Measurements from ENCODE around the gene ATP5F1C.
"Not testable (repeated sequence)": the region's sequence is repeated elsewhere in the genome, so short reads cannot be mapped to it uniquely, and the experiment has no call there.

Gene ATP5F1C

DNA sequence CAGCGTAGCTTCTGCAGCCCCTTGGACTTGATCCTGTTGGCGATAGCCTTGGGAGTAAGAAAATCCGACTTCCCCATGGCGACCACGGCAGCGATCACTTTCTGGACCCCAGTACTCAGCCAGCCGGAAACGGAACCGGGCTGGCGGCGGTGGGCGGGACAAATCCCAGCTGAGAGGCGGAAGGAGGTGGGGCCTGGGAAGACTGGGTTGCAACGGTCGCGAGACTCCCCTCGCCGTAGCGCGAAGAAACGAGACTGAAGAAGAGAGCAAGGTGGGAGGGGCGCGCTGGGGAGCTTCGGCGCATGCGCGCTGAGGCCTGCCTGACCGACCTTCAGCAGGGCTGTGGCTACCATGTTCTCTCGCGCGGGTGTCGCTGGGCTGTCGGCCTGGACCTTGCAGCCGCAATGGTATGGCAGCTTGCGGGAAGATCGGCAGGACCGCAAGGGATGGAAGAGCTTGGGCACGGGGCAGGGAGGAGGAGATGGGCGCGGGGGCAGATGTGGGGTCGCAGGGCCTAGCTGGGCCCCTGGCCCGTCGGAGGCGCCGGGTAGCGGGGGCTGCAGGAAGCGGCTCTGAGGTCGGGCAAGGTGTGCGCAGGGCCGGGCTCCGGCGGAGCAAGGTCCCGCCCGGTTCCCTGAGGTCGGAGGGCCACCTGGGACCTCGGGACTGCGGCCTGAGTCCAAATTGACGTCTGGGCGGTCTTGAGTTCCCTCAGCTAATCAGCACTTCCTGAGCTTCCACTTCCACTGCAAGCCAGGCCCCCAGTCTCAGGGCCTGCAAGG, at the start of gene ATP5F1C, which contains the start of gene KIN:
TSS of gene ATP5F1C (plus strand) at position 321 of the 782 bp plus-strand sequence. CDS start at position 352, 31 bp downstream.
TSS of gene KIN (minus strand) at position 137 of the 782 bp plus-strand sequence. CDS start at position 77, 60 bp downstream.
- peak; percentile 99 for DNase-seq

DNA sequence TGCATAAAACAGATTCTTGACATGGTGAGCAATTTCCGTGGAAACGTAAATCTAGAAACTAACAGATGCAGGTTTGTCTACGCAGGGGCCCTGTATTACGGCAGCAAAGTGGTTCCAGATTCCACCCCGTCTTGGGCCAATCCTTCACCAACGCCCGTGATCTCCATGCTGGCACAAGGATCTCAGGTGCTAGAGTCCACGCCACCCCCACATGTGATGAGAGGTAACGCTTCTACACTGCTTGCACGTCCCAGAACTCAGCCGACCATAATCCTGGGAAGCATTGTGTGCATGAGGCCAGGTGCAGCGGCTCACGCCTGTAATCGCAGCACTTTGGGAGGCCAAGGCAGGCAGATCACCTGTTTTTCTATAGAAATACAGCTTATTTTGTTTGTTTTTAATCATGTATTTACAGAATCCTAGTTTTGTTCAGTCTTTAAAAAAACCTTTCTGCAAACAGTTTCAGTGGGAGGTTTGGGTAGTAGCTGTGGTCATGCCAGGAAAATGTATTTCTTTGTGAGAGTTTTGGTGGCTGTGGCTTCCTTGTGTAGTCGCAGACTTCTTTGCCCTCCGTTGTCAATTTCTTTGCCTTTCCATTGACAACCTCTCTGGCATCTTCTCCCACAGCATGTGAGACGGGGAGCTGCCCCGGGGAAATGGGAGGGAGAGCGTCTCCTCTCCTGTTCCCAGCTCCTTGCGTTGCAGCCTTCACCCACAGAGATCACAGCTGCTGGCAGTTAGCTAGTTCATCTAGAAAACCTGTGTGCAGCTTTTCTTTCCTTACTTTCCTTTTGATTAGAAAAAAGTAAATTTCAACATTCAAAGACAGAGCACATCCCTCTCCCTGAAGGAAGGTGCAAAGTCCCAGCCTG, 49.2 kb upstream of the ATP5F1C start:
- no peak for DNase-seq

DNA sequence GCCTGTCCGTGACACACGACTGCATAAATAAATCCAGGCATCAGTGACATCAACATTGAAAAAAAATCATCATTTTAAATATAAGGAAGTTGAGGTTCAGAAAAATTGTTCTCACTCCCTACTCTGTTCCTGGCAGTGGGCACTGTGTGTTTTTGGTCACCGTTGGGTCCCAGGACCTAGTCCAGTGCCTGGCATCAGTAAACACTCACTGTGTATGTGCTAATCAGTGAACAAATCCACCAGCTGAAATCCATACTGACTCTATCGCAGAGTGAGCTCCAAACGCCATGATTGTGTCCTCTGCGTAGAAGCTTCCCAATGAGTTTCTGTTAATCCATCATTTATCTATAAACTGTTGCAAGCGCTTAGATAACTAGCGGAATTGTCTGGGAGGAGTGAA, 43.7 kb upstream of the ATP5F1C start:
- DNase-seq: no peak

DNA sequence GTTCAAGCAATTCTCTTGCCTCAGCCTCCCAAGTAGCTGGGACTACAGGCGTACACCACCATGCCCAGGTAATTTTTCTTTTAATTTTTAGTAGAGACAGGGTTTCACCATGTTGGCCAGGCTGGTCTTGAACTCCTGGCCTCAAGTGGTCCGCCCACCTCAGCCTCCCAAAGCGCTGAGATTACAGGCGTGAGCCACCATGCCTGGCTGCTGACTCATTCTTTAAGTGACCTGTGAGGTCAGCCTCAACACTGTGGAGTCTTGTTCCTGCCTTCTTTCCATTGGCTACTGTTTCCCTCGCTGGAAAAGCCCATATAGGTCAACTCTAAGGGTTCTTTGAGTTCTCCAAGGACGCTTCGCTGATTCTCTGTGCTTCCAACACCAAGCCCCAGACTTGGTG, 39.3 kb upstream of the ATP5F1C start:
- DNase-seq: not testable (repeated sequence)

DNA sequence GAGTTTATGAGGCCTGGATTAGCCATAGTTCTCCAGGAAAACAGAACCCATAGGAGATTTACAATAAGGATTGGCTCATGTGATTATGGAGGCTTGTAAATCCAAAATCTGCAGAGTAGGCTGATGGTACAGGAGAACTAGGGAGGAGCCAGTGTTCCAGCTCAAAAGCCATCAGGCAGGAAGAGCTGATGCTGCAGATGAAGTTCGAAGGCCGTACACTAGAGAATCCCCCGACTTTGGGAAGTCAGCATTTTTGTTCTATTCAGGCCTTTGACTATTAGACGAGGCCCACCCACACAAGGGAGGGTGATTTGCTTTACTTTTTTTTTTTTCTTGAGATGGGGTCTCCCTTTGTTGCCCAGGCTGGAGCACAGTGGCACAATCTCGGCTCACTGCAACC, 37.8 kb upstream of the ATP5F1C start:
- no peak for DNase-seq

DNA sequence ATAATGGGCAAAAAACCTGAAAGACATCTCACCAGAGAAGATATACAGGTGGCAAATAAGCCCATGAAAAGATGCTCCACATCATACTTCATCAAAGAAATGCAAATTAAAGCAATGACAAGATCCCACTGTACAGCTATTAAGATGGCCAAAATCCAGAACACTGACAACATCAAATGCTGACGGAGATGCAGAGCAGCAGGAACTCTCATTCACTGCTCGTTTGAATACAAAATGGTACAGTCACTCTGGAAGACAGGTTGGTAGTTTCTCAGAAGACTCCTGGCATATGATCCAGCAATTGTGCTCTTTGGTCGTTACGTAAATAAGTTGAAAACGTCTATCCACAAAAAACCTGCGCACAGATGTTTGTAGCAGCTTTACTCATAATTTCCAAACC, 35.7 kb upstream of the ATP5F1C start:
- no peak for DNase-seq

DNA sequence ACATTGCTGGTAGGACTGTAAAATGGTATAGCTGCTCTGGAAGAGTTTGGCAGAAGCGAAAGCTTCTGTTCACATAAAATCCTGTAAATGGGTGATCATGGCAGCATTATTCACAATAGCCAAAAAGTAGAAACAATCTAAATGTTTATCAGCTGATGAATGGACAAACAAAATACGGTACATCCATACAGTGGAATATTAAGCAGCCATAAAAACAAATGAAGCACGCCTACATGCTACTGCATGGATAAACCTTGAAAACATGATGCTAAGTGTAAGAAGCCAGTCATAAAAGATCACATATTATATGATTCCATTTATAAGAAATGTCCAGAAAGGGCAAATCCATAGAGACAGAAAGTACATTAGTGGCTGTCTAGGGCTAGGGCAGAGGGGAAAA, 32.9 kb upstream of the ATP5F1C start:
- DNase-seq: no peak

DNA sequence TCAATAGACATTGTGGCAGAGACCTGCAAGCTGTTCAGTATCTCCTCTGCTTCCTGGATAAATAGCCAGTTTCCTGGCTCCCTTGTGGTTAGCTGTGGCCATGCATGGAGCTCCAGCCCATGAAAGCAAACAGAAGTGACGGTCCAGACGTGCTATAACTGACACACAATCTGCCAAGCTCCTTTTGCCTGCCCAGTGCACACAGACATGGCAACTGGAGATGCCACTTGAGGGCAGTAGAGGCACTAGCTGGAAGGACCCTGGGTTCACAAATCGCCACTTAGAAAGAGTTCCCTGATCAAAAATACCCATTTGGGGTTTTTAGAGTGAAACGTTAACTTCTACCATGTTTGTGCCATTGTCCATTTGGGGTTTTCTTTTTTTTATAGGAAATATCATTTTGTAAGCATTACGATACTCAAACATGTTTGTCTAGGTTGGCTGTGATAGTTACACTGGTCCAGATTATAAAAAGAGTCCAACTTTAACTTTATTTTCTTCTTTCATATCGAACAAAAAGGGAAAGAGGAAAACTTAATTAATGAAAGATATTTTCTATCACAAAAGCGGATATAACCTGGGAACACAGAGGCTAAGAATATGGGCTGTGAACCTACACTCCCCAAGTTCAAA, 31.5 kb upstream of the ATP5F1C start:
- DNase-seq: no peak

DNA sequence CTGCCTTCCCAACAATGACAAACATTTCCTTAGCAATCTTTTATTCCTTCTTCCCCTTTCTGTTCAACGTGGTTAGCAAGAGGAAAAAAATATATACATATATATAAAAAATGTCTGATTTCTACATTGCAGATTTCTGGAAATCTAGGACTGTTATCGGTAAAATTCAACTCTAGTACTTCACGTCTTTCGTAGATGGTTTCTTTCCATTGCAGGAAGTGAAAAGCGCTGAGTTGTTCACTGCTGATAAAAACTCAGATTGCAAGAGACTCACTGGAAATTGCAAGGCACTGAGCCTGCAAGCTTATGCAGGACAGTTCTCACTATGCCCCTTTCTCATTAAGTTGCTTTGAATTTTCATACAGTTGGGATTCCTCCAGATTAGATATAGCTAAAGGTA, 24.0 kb upstream of the ATP5F1C start:
- no peak for DNase-seq

DNA sequence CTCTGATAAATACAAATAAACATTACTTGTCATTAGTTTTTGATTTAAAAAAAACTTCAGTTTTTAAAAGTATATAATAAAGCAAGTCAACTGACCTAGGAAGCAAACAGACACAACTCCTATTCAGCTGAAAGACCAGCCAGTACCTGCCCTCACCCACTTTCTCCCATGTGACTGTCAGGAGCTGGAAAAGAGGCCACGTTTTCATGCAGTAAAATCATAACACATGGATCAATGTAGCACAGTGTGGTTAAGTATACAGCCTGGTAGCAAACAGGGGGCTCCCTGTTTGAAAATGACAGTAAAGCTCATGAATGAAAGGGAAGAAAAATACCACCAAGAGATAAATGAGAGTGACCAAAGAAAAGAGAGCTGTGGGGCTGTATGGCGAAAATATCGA, 21.7 kb upstream of the ATP5F1C start:
- no peak for DNase-seq

DNA sequence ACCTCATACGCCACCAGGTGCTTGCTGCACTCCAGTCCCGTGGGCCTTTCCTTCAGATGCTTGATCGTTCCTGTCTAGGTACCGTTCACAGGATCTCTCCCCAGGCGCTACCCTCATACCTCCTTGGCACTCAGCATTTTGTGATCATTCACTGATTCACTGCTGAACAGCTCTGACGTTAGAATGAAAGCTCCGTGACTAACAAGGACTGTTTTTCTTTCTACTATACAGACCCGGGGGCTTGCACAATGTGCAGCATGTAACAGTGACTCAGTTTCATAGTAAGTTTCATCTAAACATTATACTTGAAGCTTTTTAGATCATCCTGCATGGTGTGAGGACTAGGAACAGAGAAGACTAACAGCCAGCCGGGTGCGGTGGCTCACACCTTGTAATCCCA, 20.8 kb upstream of the ATP5F1C start:
- DNase-seq: no peak

DNA sequence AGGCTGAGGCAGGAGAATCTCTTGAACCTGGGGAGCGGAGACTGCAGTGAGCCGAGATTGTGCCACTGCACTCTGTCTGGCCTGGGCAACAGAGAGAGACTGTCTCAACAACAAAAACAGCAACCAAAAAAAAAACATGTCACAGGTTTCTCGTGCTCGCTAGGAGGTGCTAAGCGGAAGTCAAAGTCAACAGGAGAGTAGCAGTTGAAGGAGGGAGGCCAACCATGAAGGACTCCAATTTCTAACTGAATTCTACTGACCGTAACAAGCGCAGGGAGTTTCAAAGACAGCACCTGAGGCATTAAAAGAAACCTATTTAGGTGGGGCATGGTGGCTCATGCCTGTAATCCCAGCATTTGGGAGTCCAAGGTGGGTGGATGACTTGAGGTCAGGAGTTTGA, 19.6 kb upstream of the ATP5F1C start:
- no peak for DNase-seq

DNA sequence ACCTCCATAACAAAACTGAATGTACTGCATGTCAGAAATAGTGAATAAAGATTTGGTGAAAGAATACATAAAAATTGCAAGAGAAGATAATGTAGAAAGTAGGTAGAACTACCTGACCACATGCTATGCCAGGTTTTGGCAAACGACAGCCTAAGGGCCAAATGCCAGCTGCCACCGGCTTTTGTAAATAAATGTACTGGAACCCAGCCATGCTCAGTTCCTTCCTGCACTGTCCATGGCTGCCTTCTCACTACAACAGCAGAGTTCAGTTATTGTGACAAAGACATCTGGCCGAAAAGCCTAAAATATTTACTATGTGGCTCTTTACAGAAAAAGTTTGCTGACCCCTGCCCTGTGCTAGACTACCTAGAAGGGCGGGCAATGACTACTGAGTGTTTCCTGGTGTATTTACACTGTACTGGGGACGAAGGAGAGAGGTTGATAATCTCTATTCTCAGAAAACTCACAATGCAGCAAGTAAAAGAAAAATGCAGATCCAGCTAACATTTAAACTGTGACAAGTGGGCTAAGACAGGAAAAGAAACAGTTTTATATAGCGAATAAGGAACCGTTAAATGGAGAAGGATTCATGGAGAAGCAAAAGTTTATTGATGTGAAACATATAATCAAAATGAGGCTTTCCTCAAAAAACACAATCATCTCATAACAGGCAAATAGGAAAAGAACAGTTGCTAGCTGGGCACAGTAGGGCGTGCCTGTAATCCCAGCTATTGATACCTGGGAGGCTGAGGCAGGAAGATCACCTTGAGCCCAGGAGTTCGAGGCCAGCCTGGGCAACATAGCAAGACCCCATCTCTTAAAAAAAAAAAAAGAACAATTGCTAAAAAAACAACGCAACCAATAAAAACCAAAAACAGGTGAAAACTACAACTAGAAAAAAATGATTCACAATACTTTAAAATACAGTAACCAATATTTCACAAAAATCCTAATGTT, 13.9 kb upstream of the ATP5F1C start:
- no peak for DNase-seq

DNA sequence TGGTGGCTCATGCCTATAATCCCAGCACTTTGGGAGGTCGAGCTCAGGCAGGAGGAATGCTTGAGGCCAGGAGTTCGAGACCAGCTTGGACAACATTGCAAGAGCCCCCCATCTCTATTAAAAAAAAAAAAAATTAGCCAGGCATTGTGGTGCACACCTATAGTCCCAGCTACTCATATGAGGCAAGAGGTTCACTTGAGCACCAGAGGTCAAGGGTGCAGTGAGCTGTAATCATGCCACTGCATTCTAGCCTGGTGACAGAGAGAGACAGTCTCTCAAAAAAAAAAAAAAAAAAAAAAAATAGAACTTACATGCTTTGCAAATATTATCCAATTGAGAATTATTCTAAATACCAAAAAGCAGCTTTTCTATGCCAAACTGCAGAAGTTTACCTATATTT, 11.2 kb upstream of the ATP5F1C start:
- no peak for DNase-seq

DNA sequence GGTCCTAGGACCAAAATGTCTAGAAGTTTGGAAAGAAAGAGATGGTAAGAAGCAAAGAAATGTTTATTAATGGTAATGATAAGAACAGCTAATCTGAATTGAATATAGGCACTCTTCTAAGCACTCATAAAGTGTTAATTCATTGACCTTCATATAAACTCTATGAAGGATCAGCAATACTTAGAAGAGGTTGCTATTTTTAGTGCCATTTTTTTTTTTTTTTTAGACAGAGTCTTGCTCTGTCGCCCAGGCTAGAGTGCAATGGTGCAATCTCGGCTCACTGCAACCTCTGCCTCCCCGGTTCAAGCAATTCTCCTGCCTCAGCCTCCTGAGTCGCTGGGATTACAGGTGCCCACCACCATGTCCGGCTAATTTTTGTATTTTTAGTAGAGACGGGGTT, 5.8 kb upstream of the ATP5F1C start:
- not testable (repeated sequence) for DNase-seq

DNA sequence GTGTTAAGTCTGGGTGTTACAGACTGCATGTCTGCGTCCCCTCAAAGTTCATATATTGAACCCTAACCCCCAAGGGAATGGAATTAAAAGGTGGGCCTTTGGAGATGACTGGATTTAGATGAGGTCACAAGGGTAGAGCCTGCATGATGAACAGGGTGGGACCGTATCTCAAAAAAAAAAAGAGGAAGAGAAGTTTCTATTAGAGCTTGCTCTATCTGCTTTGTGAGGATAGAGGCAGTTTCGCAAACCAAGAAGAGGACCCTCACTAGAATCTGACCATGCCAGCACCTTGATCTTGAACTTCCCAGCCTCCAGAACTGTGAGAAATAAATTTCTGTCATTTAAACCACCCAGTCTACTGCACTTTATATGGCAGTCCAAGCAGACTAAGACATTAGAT, 1.5 kb upstream of the ATP5F1C start:
- no peak for DNase-seq

DNA sequence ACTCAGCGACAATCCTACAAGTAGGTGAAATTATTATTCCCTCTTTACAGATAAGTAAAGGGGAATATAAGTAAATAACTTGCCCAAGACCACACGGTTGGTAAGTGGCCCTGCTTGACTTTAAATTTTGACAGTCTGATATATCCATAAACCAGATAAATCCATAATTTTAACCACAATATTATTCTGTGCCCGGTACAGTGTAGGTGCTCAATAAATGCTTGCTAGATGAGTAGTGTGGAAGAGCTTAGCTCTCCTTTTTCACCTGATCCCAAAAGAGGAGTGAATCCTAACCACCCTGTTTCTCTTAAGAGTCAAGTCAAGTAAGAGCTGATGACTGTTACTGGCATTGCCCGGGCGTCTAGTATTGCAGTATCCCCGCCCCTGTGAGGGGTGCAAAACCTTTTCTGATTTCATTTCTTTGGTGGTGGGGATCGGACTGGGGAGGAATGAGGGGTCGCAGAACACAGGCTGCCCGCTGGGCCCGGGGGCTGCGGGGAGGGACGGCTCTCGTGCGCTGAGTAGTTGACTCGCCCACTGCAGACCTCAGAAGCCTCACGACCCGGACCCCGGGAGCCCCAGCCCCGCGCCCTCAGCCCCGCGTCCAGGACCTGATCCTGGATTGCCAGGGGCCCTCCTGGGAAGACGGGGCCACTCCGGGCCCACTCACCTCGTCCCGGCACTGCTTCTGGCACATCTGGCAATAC, 674 bp upstream of the ATP5F1C start:
- DNase-seq: no peak

DNA sequence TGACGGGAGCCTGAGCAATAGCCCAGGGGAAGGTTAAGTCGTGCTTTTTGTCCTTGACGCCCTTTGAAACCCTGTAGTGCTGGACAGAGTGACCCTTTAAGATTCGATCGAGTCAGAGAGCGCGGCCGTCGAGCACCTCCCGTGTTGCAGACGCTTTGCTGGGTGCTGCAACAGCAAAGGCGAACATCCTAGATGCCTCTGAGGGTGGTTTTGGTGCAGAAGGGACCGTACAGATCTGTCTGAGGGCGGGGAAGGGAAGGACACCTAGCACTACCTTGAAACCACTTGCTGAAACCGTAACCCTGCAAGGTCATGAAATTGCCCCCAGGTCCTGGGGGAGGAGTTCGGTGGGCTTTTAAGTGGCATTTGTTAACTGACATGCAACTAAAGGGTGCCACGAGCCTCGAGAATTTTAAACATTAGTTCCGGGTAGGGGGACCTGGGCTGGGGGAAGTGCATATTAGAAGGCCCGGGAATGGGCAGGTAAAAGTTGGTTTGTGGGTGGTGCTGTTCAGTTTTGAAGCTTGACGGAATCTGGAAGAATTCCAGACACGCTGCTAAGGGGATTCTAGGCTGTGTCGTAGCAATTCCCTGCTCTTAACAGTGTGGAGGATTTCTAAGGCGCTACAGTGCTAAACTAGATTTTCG, 786 bp downstream of the ATP5F1C start:
- no peak for DNase-seq

DNA sequence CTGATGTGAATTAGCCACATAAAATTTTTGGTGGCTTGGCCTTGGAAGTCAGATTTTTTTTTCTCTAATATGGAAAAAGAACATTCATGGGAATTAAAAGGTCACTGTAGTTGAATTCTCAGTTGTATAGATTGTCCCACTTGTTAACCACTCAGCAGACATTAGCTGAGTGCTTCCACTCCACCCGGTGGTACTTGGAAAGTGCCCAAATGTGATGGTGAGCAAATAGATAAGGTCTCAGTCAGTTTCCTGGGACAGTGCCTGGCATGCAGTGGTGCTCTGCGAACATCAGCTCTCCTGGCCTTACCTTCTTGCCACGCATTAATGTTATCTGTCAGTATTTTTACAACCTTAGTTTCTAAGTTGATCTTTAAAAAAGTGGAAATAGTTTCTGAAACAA, 1.4 kb downstream of the ATP5F1C start:
- no peak for DNase-seq

DNA sequence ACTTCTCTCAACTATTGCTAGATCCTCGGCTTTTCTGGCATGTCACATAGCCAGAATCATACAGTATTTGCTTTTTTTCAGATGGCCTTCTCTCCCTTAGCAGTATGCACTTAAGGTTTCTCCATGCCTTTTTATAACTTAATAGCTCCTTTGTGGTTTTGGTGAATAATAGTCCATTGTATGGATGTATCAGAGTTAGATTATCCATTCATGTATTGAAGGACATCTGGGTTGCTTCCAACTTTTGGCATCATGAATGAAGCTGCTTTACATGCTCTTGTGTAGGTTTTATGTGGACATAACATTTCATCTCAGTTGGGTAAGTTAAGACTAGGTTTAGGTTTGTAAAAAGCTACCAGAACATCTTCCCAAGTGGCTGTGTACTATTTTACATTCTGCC, 4.6 kb downstream of the ATP5F1C start:
- no peak for DNase-seq
